ENCODE measurements around the gene PRRG2.
"Not testable (repeated sequence)": the region's sequence is repeated elsewhere in the genome, so short reads cannot be mapped to it uniquely, and the experiment has no call there.

Gene PRRG2

GRCh38 chr19:49609499-49610092, 28.5 kb downstream of the PRRG2 start:
- DNase-seq (ENCODE audit: low read depth): no peak

DNA sequence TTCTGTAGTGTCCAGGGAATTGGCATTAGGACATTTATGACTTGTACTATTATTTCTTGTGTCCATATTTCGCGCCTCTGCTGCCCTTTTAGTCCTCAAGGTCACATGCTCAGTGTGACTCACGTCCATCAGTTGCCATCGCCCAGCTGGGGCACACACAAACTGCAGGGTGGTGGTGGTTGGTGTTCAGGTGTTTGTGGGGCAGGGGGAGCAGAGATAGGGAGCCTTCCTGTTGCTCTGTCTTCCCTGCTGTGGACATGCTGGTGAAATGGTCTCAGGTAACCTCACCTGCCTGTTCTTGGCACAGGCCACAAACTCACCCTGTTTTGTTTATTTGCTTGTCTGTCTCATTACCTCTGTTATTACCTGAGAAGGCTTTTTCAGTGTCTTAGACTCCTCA, 32.3 kb downstream of the PRRG2 start:
- DNase-seq (ENCODE audit: low read depth): no peak

DNA sequence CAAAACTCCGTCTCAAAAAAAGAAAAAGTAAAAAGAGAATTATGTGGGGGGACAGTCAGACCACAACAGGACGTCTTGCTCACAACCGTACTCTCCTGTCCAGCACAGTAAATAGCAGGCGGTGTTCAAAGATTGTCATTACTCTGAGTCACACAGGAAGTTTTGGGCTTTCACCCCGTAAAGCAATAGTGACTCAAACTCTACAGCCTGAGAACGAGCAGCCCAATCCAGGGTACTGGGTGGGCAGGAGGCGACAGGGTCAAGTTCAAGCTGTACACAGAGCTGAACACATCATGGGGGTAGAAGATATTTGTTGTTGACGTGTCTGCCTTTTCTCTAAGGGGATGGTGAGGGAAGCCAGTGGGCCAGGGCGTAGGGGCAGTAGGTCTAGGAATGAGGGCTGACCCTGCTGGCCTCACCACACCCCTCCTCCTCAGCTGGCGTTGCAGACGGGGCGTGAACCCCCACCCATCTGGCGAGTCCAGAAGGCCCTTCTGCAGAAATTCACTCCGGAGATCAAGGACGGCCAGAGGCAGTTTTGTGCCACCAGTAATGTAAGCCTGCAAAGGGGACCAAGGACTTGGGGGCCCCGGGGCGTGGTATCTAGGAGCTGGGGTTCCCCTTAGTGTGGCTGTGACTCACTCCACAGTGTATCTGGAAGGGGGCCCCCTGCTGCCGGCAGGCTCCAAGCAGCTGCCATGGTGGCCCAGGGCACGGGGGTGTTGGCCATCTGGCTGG, 33.1 kb downstream of the PRRG2 start:
- no peak for DNase-seq (ENCODE audit: low read depth)

DNA sequence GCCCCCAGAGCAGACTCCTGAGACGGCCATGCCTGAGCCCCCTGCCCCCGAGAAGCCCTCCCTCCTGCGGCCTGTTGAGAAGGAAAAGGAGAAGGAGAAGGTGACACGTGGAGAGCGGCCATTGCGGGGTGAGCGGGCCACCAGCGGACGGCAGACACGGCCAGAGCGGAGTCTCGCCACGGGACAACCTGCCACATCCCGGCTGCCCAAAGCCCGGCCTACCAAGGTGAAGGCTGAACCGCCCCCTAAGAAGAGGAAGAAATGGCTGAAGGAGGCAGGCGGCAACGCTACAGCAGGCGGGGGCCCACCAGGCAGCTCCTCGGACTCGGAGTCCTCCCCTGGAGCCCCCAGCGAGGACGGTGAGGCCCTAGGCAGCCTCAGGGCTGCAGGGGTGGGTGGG, 34.7 kb downstream of the PRRG2 start:
- DNase-seq (ENCODE audit: low read depth): no peak

DNA sequence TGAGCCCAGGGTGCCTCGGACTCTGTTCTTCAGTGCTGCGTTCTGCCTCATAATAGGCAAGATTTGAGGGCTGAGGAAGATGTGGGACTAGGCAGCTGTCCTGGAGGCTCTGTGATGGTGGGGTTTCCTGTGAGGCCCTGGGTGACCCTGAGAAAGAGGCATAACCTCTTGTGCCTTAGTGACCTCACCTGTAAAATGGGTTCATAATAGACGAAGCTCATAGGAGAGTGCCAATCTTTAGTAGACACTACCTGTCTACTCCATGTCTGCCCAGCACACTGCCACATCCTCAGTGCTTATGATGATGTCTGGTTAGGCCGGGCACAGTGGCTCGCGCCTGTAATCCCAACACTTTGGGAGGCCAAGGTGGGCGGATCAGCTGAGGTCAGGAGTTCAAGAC, 35.4 kb downstream of the PRRG2 start:
- DNase-seq (ENCODE audit: low read depth): no peak

GRCh38 chr19:49616945-49617344, 35.8 kb downstream of the PRRG2 start:
- no peak for DNase-seq (ENCODE audit: low read depth)

DNA sequence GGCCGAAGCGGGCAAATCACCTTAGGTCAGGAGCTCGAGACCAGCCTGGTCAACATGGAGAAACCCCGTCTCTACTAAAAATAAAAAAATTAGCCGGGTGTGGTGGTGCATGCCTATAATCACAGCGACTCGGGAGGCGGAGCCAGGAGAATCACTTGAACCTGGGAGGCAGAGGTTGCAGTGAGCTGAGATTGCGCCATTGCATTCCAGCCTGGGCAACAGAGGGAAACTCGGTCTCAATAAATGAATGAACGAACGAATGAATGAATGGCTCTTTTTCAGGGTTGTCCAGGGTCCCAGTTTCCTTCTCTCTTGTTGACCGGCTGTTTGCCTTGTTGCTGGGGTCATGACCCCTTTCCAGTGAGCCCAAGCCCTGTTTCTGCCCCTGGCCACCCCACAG, 36.7 kb downstream of the PRRG2 start:
- not testable (repeated sequence) for DNase-seq (ENCODE audit: low read depth)

- DNase-seq (ENCODE audit: low read depth): no peak
These were observed 44.1 kb downstream of the PRRG2 start for GRCh38 chr19:49624967-49625910.

- DNase-seq (ENCODE audit: low read depth): no peak
These were observed 45.1 kb downstream of the PRRG2 start for GRCh38 chr19:49626226-49626625.

DNA sequence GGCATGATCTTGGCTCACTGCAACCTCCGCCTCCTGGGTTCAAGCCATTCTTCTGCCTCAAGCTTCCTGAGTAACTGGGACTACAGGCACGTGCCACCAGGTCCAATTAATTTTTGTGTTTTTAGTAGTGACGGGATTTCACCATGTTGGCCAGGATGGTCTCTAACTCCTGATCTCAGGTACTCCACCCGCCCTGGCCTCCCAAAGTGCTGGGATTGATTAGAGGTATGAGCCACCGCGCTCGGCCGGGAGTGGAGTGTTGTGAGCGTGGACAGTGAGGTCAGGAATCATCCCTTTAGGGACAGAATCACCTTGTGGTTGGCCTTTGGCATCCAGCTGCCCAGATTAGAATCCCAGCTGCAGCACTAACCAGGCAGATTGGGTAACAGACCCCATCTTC, 48.5 kb downstream of the PRRG2 start:
- no peak for DNase-seq (ENCODE audit: low read depth)

- no peak for DNase-seq (ENCODE audit: low read depth)
These were observed 50.0 kb downstream of the PRRG2 start for GRCh38 chr19:49631014-49631588.

DNA sequence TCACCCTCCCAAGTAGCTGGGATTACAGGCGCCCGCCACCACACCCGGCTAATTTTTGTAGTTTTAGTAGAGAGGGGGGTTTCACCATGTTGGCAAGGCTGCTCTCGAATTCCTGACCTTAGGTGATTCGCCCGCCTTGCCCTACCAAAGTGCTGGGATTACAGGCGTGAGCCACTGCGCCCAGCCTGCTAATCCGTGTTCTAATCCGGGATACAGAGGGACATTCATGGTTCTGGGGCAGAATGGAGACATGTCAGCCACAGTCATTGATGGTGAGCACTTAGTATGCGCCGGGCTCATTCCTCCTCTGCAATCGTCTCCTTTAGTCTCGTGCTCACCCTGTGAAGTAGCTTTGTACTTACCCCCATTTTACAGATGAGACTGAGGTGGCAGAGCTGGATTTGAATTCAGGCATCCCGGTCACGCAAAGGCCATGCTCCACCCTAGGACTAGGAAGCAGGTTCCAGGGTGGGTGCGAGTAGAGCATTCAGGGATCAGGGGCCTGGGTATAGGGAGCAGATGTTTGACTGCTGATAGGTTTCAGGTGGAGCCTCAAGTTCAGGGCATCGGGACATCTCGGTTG, 50.6 kb downstream of the PRRG2 start:
- no peak for DNase-seq (ENCODE audit: low read depth)

GRCh38 chr19:49632576-49632975, 51.5 kb downstream of the PRRG2 start:
- no peak for DNase-seq (ENCODE audit: low read depth)

- not testable (repeated sequence) for DNase-seq (ENCODE audit: low read depth)
These were observed 52.2 kb downstream of the PRRG2 start for GRCh38 chr19:49633273-49633672.

- no peak for DNase-seq (ENCODE audit: low read depth)
These were observed 54.6 kb downstream of the PRRG2 start for GRCh38 chr19:49635530-49636232.

- no peak for DNase-seq (ENCODE audit: low read depth)
These were observed 55.3 kb downstream of the PRRG2 start for GRCh38 chr19:49636233-49636932.

- DNase-seq (ENCODE audit: low read depth): no peak
These were observed 57.0 kb downstream of the PRRG2 start for GRCh38 chr19:49637821-49638738.

GRCh38 chr19:49639401-49640112, 58.4 kb downstream of the PRRG2 start:
- no peak for DNase-seq (ENCODE audit: low read depth)

Measured in HS-5 (cell line).